Measurements from ENCODE around the gene ELF5. TPM values are rescaled to one million over a fixed set of nuclear protein-coding genes. Genes with fewer than 3 reads are reported as not detected.

The ELF5 gene
- total and polyA plus RNA-seq, 2 of the 13 experiments (the other 11 are each of a cell fraction or from before 2014, with no cell fraction given) = 0.51 to 2.6 TPM

GRCh38 chr11:34438529-34439507, 74.8 kb downstream of the ELF5 start, which contains the start of gene CAT (continued):
- TF ChIP-seq CHD2 (IDR thresholded peaks at IDR 0.05; ENCODE audit: low read depth, low read length) (no peak), ZBED4 (CRISPR knock-in tag; IDR thresholded peaks at IDR 0.05; ENCODE audit: borderline replicate concordance) (peak; percentile 38), TERF1 (CRISPR knock-in tag; IDR thresholded peaks at IDR 0.05) (no peak), ARHGAP35 (CRISPR knock-in tag; IDR thresholded peaks at IDR 0.05; ENCODE audit: borderline replicate concordance) (0 out of 2 replicates have a peak, but pooled peaks have one; percentile 53), MLXIP (CRISPR knock-in tag; IDR thresholded peaks at IDR 0.05; ENCODE audit: borderline replicate concordance) (no peak), ZSCAN31 (CRISPR knock-in tag; IDR thresholded peaks at IDR 0.05; ENCODE audit: low read depth) (peak; percentile 55; the same call in 1 of the 2 replicates), ZNF775 (CRISPR knock-in tag; IDR thresholded peaks at IDR 0.05; ENCODE audit: borderline replicate concordance) (0 out of 2 replicates have a peak, but pooled peaks have one; percentile 5), SALL2 (CRISPR knock-in tag; IDR thresholded peaks at IDR 0.05) (no peak), MTA1 (CRISPR knock-in tag; IDR thresholded peaks at IDR 0.05; ENCODE audit: borderline replicate concordance) (peak; percentile 88; the same call in 1 of the 2 replicates), HOXA3 (CRISPR knock-in tag; IDR thresholded peaks at IDR 0.05) (peak; percentile 51; the same call in 1 of the 2 replicates), NR2F6 (IDR thresholded peaks at IDR 0.05) (peak; percentile 14; the same call in 1 of the 2 replicates), NR2F6 (CRISPR knock-in tag; IDR thresholded peaks at IDR 0.05) (0 out of 2 replicates have a peak, but pooled peaks have one; percentile 3), SAFB2 (CRISPR knock-in tag; IDR thresholded peaks at IDR 0.05; ENCODE audit: borderline replicate concordance, low read depth) (no peak)

Data from HepG2 (cell line).